GM10248 (cell line): ENCODE data around the gene ADAMTSL5.

Experiments used
- CTCF ChIA-PET: fragments of 300-600 bp; sonication (Branson Sonifier 250); formaldehyde crosslinking; extraction: SDS; loops from one replicate; lab custom pipeline; 2021; ENCODE audit warnings: antibody characterized with exemption; lab: Yijun Ruan, JAX
- POLR2A ChIA-PET: fragments of 350-650 bp; sonication (Branson Sonifier 250); formaldehyde crosslinking; extraction: SDS; loops from one replicate; lab custom pipeline; 2020; ENCODE audit warnings: antibody characterized with exemption; lab: Yijun Ruan, JAX
- DNase-seq: peaks from one replicate; pipeline ENCODE4 v3.0.0; 2012; ENCODE audit errors: extremely low spot score
- TF ChIP-seq, protein P1 (sequence below): IDR thresholded peaks from 2 replicates; pipeline ENCODE4 v1.5.1; 2012; ENCODE audit warnings: mild to moderate bottlenecking, low read depth; ENCODE audit errors: extremely low read depth, missing control alignments, control extremely low read depth

The ADAMTSL5 gene

GRCh38 chr19:1526066-1526778 is 13.4 kb upstream of the ADAMTSL5 start:
- CTCF ChIA-PET = interaction anchor here (1.4 kb wide), 1 partner anchor 20 kb away, joined by 6 read pairs; no protein-coding TSS in a partner anchor
- DNase-seq = no peak
- TF ChIP-seq, protein P1, sequence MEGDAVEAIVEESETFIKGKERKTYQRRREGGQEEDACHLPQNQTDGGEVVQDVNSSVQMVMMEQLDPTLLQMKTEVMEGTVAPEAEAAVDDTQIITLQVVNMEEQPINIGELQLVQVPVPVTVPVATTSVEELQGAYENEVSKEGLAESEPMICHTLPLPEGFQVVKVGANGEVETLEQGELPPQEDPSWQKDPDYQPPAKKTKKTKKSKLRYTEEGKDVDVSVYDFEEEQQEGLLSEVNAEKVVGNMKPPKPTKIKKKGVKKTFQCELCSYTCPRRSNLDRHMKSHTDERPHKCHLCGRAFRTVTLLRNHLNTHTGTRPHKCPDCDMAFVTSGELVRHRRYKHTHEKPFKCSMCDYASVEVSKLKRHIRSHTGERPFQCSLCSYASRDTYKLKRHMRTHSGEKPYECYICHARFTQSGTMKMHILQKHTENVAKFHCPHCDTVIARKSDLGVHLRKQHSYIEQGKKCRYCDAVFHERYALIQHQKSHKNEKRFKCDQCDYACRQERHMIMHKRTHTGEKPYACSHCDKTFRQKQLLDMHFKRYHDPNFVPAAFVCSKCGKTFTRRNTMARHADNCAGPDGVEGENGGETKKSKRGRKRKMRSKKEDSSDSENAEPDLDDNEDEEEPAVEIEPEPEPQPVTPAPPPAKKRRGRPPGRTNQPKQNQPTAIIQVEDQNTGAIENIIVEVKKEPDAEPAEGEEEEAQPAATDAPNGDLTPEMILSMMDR = no peak
- POLR2A ChIA-PET = interaction anchor here (1.1 kb wide), 1 partner anchor 146 kb away, joined by 3 read pairs; no protein-coding TSS in a partner anchor

DNA sequence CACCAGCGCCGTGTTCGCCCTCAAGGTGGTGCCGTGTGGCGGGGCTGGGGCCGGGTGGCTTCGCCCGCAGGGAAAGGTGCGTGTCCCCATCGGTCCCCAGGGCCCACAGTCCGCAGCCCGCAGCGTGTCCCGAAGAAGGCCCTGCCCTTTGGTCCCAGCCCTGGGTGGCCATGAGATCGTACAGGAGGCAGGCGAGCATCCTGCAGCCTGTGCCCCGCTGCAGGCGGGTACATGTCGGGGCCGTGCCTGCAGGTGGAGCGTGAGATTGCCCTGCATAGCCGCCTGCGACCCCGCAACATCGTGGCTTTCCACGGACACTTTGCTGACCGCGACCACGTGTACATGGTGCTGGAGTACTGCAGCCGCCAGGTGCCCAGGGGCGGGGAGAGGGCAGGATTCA is 12.5 kb upstream of the ADAMTSL5 start:
- TF ChIP-seq, protein P1 = no peak
- ChIA-PET POLR2A (no interaction called here), CTCF (interaction anchor here (1.4 kb wide), 1 partner anchor 21 kb away, joined by 6 read pairs; no protein-coding TSS in a partner anchor)
- no peak for DNase-seq

- CTCF ChIA-PET = interaction anchor here (1.4 kb wide), 1 partner anchor 21 kb away, joined by 6 read pairs; no protein-coding TSS in a partner anchor
- no peak for DNase-seq
- TF ChIP-seq, protein P1 = no peak
- POLR2A ChIA-PET = no interaction called here
Measured at GRCh38 chr19:1524972-1525325, 12.1 kb upstream of the ADAMTSL5 start.

DNA sequence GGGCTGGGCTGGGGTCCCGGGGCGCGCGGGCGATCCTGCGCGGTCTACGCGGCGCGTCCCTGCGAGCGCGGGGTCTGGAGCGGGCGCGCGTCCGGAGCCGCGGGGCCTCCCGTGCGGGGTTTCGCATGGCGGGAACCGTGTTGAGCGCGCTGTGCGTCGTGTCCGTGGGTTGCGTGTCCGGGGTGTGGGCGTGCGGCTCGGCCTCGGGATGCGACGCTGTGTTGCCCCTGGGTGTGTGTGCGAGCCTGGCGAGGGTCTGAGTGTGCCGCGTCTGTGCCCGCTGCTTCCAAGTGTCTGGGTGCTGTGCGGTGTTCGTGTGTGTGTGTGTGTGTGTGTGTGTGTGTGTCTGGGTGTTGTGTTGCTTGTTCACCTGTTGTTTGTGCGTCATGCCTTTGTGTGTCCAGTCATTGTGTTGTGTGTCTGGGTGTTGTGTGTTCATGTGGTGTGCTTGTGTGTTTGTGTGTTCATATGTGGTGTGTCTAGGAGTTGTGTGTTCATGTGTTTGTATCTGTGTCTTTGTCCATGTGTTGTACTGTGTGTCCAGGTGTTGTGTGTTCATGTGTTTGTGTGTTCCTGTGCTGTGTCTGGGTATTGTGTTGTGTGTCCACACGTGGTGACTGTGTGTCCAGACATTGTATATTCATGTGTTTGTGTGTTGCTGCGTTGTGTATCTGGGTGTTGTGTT is 11.6 kb upstream of the ADAMTSL5 start:
- ChIA-PET POLR2A (no interaction called here), CTCF (no interaction called here)
- TF ChIP-seq, protein P1 = no peak
- no peak for DNase-seq

DNA sequence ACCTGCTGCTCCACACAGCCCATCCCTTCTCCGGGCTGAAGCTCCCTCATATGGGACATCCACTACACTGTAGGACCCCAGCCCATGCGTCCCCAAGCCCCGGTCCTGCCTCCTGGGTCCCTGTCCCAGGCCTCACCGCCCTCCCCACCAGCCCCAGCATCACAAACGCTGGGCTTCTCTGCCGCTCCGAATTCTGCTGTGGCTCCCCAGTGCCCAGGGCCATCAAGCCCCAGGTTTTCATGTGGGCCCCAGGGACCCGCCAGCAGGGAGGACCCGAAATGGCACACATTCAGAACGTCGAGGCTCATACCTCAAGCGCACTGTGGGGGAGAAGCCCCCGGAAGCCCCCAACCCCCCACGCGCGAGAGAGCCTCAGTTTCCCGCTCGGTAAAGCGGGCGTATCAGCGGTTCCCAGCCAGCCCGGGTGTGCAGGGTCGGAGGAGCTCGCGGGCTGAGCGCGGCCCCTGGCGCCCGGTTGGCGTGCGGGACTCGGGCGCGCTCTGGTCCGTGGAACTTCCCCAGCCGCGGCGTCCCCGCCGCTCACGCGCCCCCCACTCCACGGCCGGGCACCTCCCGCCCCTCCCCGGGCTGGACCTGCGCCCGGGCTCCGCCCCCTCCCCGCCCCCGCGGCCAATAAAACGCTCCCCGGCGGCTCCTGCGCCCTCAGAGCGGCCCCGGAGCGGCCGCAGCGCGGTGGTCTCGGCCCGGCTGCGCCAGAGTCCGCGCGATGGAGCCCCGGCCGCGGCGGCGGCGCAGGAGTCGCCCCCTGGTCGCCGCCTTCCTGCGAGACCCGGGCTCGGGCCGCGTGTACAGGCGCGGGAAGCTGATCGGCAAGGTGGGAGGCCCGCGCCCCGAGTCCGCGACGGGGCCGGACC is 10.8 kb upstream of the ADAMTSL5 start, which contains the start of gene PLK5:
TSS of gene PLK5 (plus strand) at position 666 of the 875 bp plus-strand sequence. CDS start 2,920 bp downstream, outside the sequence.
- CTCF ChIA-PET = no interaction called here
- POLR2A ChIA-PET = no interaction called here
- TF ChIP-seq, protein P1 = no peak
- no peak for DNase-seq

DNA sequence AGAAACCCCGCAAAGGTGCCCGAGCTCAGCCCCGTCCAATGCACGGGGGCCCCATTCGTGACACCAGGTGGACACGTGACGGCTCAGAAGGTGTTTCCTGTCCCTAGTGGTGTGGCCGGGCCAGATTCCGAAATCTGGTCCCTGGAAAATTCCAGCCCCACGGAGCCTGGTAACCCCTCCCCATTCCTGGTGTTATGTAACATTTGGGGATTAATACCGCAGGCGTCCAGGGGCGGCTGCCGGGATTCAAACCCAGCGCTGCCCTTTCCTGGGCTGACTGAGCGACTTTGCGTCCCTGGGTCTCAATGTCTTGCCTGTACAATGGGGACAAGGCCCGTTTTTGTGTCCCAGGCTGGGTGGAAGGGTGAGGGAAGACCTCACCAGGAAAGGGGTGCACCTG is 10.0 kb upstream of the ADAMTSL5 start:
- DNase-seq = no peak
- CTCF ChIA-PET = interaction anchor here (1.9 kb wide), 1 partner anchor 24 kb away, joined by 7 read pairs; no protein-coding TSS in a partner anchor
- POLR2A ChIA-PET = no interaction called here

More for the DNA sequence above, 10.0 kb upstream of the ADAMTSL5 start:
- TF ChIP-seq, protein P1 = no peak
